Activated CD8-positive, alpha-beta memory T cell treated with anti-CD3 and anti-CD28 coated beads for 1 hour (primary cell): ENCODE results near the gene LY86.

Experiments
- DNase-seq, 2 donors: peaks; one replicate each; pipeline ENCODE4 v3.0.0-alpha.2; 2020; ENCODE audit warnings: low read depth in 1 of 2; ENCODE audit errors: extremely low read depth in 1 of 2

The LY86 gene

DNA sequence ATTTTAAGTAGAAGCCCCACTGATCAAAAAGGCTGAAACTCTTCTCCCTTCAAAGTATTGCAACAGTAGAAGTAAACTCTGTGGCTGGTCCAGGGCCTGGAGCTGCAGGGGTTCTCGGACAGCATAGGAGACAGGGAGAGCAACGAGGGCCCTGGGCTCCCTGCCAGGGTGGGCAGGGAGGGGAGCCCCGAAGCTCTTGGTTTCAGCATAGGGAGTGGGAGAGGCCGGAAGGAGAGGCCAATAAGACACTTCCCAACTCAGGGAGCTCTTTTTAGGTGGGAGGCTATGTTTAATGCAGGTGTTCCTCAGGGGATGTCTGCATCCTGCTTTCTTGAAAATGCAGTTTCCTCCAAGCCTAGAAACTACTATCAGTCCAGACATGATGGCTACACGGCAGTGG lies 91.1 kb downstream of the LY86 start:
- DNase-seq = no peak

DNA sequence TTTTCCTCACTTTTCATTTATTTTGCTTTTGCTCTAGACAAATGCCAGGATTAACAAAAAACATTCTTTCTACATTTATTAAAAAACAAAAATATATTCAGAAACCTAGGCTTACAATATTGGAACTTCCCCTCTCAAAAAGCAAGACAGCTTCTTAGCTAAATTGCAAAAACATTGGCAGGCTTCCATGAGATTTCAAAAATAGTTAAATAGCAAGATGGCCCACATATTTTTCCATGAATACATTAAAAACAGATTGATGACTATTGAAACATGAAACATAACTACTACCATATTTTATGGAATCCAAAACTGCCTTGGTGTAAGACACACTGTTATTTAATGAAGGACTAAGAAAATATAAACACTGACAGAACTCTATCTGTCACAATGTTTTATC lies 92.0 kb downstream of the LY86 start:
- no peak for DNase-seq

DNA sequence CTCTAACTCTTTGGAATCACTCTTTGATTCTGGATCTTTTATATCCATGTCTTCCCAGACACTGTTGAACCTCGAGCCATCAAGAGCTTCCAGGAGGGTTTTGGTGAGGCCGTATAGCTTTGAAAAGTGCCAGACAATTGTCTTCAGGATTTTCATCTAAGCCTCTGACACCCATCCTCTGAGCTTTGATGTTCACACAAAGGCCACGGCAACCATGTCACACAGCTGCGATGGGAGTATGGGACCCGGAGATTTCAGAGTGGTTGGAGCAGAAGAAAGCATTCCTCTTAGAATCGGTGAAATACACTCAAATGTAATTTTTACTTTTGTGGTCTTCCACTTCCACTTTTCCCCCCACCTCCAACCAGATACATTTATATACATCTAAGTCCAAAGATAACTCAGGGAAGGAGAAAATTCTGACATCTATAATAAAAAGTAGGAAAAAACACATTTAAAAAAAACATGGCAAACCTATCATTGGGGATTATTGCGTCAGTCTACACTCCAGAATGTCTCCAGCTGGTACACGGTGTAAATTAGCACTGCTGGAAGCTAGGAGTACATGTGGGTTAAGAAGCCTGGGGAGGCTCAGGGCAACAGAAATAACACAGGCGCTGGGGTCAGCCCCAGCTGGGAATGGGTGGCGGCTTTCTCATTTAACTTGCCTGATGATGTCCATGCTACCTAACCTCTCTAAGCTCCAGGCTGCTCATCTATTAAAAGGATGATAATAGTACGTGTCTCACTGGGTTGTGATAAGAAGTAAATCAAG lies 92.7 kb downstream of the LY86 start:
- DNase-seq = no peak

DNA sequence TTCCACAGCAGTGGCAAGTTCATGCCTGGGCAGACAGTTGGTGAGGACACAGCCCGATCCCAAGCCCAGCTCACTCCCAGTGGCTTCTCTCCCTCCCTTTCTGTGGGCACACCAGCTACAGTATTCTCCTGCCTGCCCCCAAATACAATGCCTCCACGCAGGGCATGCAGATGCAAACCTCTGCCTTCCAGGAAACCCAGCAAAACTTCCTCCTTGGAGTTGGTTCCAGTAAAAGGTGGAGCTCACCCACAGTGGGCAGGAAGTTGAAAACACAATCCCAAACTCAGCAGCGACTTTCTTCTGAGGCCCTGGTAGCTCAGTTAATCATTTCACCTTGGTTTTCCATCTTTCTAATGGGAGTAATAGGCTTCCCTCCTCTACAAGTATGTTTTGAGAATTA lies 93.7 kb downstream of the LY86 start:
- DNase-seq = no peak

DNA sequence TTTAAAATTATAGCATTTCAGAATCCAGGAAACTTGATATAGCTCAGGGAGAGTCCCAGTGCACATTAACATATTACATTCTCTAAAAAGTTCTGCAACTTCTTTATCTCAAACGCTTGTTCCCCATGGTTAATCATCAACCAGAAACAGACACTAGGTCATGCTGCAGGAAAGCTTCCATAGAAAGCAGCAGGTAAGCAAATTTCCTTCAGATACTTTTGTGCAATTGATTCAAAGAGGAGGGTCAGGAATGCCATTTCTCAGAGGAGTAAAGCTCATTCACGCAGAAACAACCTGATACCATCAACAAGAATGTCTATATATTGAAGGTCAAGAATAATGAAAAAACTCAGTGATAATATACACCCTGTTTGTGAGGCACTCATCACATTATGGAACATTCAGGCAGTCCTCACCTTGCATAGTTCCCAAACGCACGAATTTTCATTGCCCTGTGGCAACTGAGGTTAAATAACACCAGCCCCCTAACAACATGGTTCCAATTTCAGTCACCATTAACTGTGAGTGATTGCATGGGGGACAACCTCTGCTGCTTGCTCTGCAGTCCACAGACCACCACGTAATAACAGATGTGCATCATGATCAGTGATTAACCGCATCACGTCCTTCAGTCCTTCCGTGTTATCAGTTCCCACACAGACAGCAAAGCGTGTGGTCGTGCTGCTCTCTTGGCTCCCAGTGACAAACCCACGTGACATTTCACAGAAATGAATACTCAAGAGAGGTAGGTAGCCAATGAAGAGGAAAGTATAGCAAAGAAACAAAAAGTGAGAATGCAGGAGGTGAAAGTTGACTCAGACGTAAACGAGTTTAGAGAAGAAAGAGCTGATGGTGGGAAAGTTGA lies 95.7 kb downstream of the LY86 start:
- DNase-seq = no peak

DNA sequence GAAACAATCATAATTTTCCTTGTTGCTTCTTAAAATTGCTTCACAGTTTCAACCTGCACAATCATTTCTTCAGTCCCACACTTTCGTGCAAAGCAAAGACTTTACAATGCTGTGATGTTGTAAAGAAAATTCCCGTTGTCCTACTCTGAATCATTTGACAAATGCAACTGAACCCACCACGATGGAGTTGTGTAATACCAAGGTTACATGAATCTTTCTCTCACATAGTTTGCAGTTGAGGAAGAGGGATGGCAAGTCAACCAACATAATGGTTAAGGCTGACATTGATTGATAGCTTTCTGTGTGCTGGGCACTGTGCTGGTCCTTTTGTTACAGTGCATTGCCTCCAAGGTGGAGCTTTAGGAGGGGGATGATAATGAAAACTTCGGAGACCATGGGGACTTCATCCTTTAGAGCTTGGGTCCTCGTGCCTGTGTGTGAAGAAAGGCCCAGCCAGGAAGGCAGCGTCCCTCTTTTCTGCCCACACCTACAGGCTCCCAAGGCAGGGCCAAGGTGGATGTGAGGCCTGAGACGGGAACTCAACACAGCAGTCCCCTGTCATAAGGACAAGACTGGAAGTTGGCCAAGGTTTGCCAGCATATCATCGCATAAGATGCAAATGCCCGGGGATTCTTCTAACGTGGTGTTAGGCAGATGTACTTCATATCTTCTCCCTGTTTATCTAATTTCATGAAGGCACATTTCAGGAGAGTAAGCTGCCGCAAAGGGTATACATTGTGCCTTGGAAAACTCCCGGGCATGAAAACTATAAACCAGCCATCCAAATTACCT lies 96.9 kb downstream of the LY86 start:
- no peak for DNase-seq

DNA sequence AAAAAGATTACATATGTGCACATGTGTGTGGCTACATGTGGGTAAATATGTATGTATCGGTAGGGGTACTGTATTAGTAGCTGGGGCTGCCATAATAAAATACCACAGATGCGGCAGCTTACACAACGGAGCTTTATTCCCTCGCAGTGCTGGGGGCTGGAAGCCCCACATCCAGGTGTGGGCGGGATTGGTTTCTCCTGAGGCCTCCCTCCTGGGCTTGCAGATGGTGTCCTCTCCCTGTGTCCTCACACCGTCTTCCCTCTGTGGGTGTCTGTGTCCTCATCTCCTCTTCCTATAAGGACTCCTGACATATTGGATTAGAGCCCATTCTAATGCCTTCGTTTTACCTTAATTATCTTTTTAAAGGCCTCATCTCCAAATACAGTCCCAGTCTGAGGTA lies 97.7 kb downstream of the LY86 start:
- DNase-seq = no peak

DNA sequence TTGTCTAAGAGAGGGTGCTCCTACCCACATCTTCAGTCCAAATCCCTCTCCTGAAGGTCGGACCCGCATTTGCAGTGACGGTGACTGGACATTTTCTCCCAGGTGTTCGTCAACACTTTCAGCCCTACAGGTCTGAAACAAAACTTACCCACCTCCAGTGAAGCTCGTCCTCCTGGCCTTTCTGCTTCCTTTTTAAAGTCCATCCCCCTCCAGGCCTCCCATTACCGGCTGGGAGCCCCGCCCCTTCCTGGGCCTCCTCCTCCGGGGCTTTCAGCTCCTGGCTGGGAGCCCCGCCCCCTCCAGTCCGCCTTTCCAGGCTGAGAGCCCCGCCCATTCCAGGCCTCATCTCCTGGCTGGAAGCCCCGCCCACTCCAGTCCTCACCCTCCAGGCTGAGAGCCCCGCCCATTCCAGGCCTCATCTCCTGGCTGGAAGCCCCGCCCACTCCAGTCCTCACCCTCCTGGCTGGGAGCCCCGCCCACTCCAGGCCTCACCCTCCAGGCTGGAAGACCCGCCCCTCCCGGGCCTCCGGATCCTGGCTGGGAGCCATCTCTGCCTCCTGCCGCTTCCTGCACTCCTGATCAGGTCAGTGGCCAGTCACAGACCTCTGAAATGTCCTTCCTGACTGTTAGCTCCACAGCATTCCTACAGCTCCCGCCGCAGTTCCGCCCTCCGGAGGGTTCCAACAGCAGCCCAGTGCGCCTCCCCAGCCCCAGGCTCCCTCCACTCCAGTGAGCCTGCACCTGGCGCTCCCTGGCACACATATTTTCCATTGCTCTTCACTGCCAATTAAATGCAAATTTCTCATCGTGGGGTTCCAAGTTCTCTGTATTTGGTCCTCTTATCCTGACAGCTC lies 98.5 kb downstream of the LY86 start:
- no peak for DNase-seq

DNA sequence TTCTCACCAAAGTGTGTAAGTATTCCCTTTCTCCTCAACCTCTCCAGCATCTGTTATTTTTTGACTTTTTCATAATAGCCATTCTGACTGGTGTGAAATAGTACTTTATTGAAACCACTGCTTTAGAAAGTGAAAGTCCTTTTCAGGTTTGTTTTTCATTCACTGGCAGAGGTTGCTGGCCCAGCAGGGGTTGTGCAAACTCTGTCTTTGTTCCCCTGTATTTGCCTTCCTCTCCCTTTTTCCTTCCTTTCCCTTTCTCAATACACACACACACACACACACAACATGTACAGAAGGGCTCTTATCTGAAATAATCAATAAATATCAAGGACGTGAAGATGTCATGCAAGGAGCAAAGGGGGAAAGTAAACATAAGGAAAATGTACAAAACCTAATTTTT lies 99.8 kb downstream of the LY86 start:
- DNase-seq = no peak

DNA sequence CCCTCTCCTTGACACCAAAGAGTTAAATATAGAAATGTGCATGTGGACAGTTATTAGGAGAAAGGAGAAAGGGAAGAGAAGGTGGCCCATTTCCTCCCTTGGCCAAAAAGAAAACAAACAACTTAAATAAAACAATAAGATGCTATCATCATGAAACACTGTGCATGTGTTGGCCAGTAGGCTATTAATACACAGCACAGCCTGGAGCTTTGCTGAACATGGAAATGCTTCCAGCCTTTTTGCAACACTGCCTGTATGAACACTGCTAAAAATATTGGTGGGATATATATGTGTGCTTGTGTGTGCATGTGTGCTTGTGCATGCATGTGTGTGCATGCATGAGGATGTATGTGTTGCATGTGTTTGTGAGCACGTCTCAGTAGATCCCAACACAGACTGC lies 100.4 kb downstream of the LY86 start:
- DNase-seq = no peak

DNA sequence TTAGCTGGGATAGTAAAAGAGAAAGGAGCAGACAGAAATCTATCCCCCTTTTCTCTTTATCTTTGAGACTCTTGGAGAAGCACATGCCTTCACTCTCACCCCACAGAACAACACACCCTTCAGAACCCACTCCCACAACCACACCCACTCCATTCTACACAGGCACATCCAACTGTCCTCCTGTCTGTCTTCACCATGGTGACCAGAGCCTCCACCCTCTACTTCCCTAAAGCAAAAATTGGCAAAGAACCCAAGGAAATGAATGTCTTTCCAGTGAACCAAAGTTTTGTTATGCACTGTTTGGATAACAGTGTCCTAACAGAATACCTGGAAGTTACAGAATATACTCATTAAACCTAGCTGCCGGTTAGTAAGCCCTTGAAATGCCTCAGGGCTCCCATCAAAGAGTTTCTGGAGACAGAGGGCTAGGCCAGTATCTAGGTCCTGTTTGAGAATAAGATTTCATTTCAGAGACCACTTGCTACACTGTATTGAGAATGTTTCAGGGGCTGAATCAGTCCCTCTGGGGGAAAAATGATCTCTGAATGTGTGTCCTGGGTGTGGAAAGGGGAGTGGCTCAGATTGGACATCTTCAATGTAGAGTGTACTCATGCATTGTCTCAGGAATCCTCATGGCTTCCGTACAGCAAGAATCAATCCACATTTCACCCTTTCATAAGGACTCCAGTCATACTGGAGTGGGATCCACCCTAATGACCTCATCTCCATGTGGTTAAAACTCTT lies 101.1 kb downstream of the LY86 start:
- DNase-seq = no peak

DNA sequence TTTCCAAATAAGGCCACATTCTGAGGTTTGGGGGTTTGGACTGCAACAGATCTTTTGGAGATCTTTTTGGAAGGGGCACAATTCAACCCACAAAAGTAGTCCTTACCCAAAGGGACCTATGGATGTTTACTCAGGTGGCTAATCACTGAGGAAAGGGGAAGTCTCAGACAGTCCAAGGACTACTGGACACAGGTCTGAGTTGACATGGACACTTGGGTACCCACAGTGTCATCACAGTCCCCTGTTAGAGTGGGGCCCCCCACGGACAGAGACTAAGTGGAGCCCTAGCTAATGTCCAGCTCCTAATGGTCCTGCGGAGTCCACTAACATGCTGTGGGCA lies 101.6 kb downstream of the LY86 start:
- DNase-seq = no peak

DNA sequence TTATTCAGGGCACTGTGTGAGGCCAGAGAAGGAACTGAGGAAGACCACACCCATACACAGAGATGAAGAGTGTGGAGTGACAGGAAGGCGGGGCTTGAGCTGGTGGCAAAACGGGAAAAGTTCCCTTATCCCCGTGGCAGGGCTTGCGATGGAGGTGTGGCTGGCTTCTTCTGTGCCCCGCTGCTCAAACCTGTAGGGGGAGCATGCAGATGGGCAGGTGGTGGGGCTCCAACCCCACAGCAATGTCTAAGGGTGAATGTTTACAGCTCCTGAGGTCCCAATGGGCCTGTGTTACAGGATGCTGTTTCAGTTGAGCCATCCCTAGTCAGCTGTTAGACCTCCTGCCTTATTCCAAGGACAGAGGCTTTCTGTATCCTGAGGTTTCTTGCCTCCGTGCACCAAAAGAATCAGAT lies 105.9 kb downstream of the LY86 start:
- no peak for DNase-seq

DNA sequence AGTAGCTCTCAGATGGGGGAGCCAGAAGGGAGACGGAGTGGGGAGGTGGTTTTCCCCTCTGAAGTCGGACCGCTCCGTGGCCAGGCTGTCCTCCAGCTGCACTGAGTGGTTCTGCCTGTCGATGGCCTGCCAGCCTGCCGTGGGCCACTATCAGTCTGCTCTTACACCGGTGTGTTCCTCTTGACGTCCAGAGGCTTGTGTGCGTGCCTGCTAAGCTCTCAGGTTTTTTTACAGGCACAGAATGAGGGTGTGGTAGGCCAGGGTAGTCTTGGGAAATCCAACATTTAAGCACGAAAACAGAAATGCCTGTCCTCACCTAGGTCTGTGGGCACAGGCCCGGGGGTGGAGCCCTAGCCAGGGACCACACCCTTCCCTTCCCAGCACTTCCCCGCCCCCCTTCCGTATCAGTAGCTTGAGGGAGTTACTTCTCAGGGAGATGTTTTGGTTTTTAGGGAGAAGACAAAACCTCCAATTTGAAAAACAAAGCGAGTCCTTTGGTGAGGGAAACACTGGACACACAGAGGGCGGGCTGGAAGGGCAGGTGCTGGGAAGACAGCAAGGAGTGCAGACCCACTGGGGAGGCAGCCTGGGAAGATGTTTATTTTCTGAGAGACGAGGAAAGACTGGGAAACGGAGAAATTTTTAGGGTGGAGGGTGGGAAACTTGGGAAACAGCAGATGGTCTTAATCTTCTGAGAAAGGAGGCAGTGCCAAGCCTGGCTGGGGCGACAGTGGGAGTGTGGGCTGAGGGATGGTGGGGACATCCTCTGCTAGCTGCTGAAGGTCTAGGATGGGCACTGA lies 106.5 kb downstream of the LY86 start:
- no peak for DNase-seq

DNA sequence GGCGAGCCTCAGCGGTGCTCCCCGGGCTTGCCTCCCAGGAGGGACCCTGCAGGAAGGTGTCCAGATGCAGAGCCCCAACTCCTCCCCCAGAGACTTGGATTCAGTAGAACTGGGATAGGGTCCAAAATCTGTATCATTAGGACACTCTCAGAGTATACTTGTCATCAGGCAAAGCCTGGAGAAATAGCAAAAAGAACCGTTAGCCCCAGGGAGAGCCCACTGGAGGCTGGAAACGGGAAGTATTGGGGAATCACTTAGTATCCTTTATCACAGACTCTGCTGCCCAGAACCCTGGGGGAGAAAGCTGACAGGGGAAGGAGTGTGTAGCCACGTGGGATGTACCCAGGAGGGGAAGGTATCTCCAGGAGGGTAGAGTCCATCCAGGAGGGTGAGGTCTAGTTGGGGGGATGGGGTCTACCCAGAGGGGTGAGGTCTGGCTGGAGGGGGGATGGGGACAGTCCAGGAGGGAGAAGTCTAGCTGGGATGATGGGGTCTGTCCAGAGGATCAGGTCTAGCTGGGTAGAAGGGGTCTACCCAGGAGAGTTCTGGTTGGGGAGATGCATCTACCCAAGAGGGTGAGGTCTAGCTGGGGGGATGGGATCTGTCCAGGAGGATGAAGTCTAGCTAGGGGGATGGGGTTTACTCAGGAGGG lies 107.2 kb downstream of the LY86 start:
- DNase-seq = no peak

DNA sequence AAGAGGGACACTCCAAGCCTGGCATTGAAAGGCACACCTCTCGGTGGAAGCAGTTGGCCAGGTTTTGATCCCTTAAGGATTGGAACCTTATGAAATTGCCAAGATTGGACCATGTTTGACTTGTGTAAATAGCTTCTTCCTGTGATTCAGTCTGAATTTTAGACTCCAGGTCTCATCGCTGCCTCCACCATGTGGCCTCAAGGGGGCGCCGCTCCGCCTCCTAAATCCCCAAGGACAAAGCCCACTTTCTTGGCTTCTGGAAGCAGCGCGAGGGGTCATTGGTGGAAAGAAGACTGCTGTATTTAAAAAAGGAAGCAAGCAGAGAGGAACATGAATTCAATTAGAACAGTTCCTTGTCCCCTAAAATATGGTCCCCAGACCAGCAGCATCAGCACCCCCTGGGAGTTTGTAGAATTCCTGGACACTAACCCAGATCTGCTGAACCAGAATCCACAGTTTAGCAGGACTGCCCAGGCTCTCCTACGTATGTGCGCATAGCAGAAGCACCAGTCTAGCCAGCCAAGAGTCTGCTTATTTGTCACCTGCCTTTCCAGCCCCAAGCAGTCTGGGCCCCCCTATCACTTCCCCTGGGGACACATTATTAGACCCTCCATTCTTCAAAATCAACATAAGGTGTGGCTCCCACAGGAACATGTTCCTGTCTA lies 108.5 kb downstream of the LY86 start:
- no peak for DNase-seq

DNA sequence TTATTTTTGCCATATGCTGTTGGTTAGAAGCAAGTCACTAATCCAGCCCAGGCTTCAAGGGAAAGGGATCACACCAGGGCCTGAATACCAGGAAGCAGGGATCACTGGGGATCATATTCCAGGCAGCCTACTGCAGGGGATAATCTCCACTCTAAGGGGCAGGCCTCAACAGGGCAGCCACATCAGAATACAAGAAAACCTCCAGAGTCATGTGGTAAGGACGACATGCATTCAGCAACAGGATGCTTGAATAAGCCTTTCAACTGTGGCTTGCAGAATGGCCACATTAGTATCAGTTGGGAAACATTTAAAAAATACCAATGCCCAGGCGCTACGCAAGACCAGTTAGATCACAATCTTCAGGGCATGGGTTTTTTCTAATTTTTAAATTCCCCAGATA lies 109.1 kb downstream of the LY86 start:
- no peak for DNase-seq

DNA sequence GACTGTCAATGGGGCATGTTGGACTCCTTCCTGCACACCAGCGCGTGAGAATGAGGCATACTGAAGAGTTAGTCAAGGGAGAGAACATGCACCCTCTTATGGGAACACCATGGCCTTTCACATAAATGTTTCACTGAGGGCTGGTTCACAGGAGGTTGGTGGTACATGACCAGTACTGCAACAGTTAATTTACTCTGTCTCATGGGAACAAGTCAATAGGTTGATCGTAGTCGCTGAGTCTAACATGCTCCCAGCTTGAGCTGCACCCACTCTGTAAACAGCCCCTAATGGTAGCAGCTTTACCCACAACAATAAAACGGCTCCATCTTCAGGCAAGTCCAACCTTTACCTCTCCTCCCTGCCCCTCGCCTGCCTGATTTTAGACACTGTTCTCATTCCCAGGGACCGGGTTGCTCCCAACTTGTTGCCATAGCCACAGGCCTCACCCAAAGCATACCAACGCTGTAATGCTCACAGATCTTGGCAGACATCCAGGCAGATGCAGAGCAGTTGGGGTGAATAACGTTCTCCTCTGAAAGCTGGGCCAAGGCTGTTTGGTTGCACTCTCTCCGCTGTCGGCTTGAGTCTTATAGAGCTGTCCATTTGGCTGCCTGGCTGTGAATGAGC lies 111.3 kb downstream of the LY86 start:
- no peak for DNase-seq
